Measurements from ENCODE around the gene NFYB.
"Not testable (repeated sequence)": the region's sequence is repeated elsewhere in the genome, so short reads cannot be mapped to it uniquely, and the experiment has no call there.

NFYB gene

GRCh38 chr12:104137902-104138796 lies at the start of gene NFYB:
Gene NFYB (minus strand): TSS chr12:104138210. CDS start chr12:104135453, 2,757 bp downstream.
- no peaks in the 10 kb centered on the region for H3K36me3 Mint-ChIP-seq

GRCh38 chr12:104187446-104188155 lies 49.6 kb upstream of the NFYB start:
- Mint-ChIP-seq H3K27ac (no peak overlapping the region), H3K36me3 (no peaks in the 10 kb centered on the region), H3K4me3 (no peak overlapping the region), H3K27me3 (no peaks in the 10 kb centered on the region), H3K4me1 (no peaks in the 10 kb centered on the region), H3K9me3 (peaks cover 8% of the 10 kb centered on the region)
- no peak for ATAC-seq

More at GRCh38 chr12:104137902-104138796, at the start of gene NFYB:
- Mint-ChIP-seq H3K27ac (peak within 1 kb of the TSS; percentile 63), H3K4me1 (peaks cover 13% of the 10 kb centered on the region), H3K27me3 (no peaks in the 10 kb centered on the region), H3K4me3 (peak within 1 kb of the TSS; percentile 85), H3K9me3 (no peaks in the 10 kb centered on the region)
- ATAC-seq = peak; percentile 99

- ATAC-seq = no peak
- no peaks in the 10 kb centered on the region for H3K36me3 Mint-ChIP-seq
- H3K27me3 Mint-ChIP-seq = peaks cover 4% of the 10 kb centered on the region
- no peak overlapping the region for H3K27ac Mint-ChIP-seq
- H3K9me3 Mint-ChIP-seq = peaks cover 8% of the 10 kb centered on the region
- no peaks in the 10 kb centered on the region for H3K4me1 Mint-ChIP-seq
- no peak overlapping the region for H3K4me3 Mint-ChIP-seq
These were observed 45.4 kb upstream of the NFYB start for GRCh38 chr12:104183443-104183842.

- H3K27ac Mint-ChIP-seq = no peak overlapping the region
- peaks cover 8% of the 10 kb centered on the region for H3K9me3 Mint-ChIP-seq
These were observed 44.8 kb upstream of the NFYB start for GRCh38 chr12:104182621-104183378.

DNA sequence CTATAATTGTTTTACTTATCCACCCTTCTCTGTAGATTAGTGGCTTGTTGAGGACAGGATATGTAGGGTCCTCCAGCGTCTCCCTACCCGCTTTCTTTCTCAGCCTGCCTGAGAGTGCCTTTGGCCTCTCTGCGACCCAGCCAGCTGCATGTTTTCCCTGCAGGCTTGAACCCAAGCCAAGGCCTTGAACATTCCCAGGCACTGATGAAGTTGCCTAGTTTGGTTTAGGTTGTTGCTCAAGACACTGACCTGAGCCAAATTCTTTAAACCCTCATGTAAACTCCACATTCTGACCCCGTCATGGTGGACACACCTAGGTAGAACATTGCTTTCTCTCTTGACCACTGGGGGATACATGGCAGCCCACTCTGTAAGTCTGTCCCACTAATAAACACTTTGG lies 44.1 kb upstream of the NFYB start:
- no peaks in the 10 kb centered on the region for H3K36me3 Mint-ChIP-seq
- H3K27me3 Mint-ChIP-seq = peaks cover 17% of the 10 kb centered on the region
- H3K4me3 Mint-ChIP-seq = no peak overlapping the region
- H3K4me1 Mint-ChIP-seq = no peaks in the 10 kb centered on the region
- no peak for ATAC-seq
- H3K9me3 Mint-ChIP-seq = peaks cover 8% of the 10 kb centered on the region
- H3K27ac Mint-ChIP-seq = no peak overlapping the region

More at GRCh38 chr12:104182621-104183378, 44.8 kb upstream of the NFYB start:
- Mint-ChIP-seq H3K4me1 (no peaks in the 10 kb centered on the region), H3K36me3 (no peaks in the 10 kb centered on the region), H3K4me3 (no peak overlapping the region), H3K27me3 (peaks cover 11% of the 10 kb centered on the region)
- no peak for ATAC-seq

- peaks cover 8% of the 10 kb centered on the region for H3K9me3 Mint-ChIP-seq
- ATAC-seq = no peak
- H3K4me3 Mint-ChIP-seq = no peak overlapping the region
- H3K4me1 Mint-ChIP-seq = no peaks in the 10 kb centered on the region
- no peak overlapping the region for H3K27ac Mint-ChIP-seq
- H3K36me3 Mint-ChIP-seq = no peaks in the 10 kb centered on the region
- peaks cover 17% of the 10 kb centered on the region for H3K27me3 Mint-ChIP-seq
These were observed 43.3 kb upstream of the NFYB start for GRCh38 chr12:104181313-104181712.

GRCh38 chr12:104180374-104180773 lies 42.4 kb upstream of the NFYB start:
- peaks cover 17% of the 10 kb centered on the region for H3K27me3 Mint-ChIP-seq
- ATAC-seq = no peak
- no peaks in the 10 kb centered on the region for H3K4me1 Mint-ChIP-seq
- no peaks in the 10 kb centered on the region for H3K36me3 Mint-ChIP-seq
- no peak overlapping the region for H3K27ac Mint-ChIP-seq
- peaks cover 8% of the 10 kb centered on the region for H3K9me3 Mint-ChIP-seq
- no peak overlapping the region for H3K4me3 Mint-ChIP-seq

DNA sequence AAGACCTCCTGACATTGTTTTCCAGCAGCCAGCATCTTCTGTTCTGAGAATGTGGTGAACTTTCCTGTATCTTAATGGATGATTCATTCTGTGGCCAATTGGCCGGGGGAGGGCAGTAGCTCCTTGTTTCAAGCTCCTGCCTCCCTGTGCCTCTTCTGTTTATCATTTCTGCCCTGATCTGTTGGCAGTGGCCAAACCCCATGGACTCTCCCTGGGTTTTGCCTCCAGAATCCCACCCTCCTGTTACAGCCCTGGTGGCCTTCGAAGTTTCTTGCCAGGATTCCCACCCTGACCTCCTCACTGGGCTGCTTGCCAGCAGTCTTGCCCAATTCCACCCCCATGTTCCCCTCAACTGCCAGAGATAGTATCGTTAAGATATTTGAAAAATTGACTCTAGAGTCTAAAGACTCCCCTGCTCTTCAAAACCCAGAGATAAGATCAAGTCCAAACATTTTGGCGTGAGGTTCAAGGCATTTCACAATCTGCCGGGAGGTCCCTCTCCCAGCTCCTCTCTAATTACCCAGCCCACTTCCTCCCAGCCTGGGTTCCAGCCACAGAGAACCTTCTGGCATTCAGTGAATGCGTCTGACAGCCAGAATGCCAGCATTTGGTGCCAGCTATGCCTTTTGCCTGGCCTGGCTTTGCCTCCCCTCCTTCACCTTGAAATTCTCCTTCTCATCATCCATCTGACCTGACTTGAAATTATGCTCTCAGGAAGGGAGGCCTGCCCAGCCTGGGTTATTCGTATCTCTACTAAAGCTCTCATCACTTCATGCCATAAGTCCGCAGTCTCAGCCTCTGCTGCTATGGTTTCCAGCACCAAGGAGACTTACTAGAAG lies 39.9 kb upstream of the NFYB start:
- no peak for ATAC-seq
- Mint-ChIP-seq H3K9me3 (no peaks in the 10 kb centered on the region), H3K27me3 (peaks cover 17% of the 10 kb centered on the region), H3K27ac (no peak overlapping the region), H3K4me3 (no peak overlapping the region), H3K36me3 (no peaks in the 10 kb centered on the region), H3K4me1 (no peaks in the 10 kb centered on the region)

DNA sequence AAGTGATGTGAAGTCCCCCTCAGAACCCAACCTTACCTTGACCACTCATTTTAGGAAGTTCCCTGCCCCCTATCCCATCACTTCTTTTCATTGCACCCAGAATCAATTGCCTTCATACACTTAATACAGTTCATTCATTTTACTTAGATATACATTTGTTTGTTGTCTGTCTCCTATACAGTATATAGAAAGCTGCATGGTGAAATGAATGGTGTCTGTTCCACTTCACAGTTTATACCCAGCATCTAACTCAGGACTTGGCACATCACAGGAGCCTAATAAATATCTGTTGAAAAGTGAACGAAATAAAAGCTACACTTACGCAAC lies 39.3 kb upstream of the NFYB start:
- ATAC-seq = no peak
- H3K27ac Mint-ChIP-seq = no peak overlapping the region

GRCh38 chr12:104175726-104176247 lies 37.8 kb upstream of the NFYB start:
- Mint-ChIP-seq H3K27ac (no peak overlapping the region), H3K9me3 (no peaks in the 10 kb centered on the region), H3K36me3 (no peaks in the 10 kb centered on the region), H3K27me3 (peaks cover 17% of the 10 kb centered on the region), H3K4me1 (no peaks in the 10 kb centered on the region), H3K4me3 (no peak overlapping the region)
- peak; percentile 63 for ATAC-seq

More for the DNA sequence above, 39.3 kb upstream of the NFYB start:
- H3K4me3 Mint-ChIP-seq = no peak overlapping the region
- no peaks in the 10 kb centered on the region for H3K4me1 Mint-ChIP-seq
- H3K36me3 Mint-ChIP-seq = no peaks in the 10 kb centered on the region
- peaks cover 17% of the 10 kb centered on the region for H3K27me3 Mint-ChIP-seq
- no peaks in the 10 kb centered on the region for H3K9me3 Mint-ChIP-seq

DNA sequence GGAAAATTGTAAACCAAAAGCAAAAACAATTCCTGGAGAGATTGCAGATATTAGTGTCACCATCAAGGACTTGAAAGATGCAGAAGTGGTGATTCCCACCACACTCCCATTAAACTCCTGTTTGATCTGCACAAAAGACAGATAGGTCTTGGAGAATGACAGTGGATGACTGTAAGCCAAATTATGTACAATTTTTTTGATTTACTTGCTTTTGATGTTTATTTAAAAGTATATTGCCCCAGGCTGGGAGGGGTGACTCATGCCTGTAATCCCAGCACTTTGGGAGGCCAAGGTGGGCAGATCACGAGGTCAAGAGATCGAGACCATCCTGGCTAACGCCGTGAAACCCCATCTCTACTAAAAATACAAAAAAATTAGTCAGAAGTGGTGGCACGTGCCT lies 35.8 kb upstream of the NFYB start:
- not testable (repeated sequence) for H3K4me1 Mint-ChIP-seq, H3K9me3 Mint-ChIP-seq, H3K27ac Mint-ChIP-seq, ATAC-seq, H3K36me3 Mint-ChIP-seq, H3K4me3 Mint-ChIP-seq
- H3K27me3 Mint-ChIP-seq = peaks cover 16% of the 10 kb centered on the region

GRCh38 chr12:104172570-104172947 lies 34.5 kb upstream of the NFYB start:
- Mint-ChIP-seq H3K4me3 (no peak overlapping the region), H3K36me3 (no peaks in the 10 kb centered on the region), H3K4me1 (no peaks in the 10 kb centered on the region), H3K27ac (no peak overlapping the region), H3K9me3 (no peaks in the 10 kb centered on the region), H3K27me3 (peaks cover 4% of the 10 kb centered on the region)
- ATAC-seq = no peak

DNA sequence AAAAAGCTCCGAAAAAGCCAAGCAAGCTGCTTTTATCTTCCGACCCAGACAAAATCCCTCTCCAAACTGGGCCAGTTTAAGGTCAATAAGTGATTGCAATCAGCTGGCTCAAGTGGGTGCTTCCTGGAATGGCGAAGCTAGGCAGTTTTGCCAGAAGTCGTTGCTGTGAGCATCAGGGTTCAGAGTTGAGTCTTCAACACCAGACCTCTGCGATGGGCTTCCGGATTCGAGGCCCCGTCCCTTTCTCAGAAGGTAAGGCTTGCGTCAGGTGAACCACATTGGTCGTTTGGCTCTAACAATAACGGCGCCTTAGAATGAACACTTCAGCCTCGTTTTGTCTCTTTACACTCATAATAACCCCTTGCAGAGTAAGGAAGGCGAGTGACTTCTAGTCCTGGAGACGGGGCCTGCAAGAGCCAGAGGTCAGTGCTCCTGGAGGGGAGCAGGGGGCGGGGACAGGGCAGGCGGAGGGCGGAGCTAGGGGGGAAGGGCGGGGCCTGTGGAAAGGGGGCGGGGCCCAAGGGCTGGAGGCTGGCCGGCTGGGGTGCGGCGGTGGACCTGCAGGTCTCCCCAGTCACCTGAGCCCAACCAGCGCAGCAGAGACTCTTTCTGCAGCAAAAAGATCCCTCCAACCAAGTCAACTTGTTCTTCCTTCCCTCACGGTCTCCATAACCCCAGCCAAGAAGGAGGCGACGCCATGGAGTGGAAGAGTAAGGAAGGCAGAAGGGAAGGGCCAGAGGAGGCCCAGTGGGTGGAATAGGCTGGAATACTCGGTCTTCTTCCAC lies 34.0 kb upstream of the NFYB start:
- no peak for ATAC-seq
- no peak overlapping the region for H3K27ac Mint-ChIP-seq
- H3K36me3 Mint-ChIP-seq = no peaks in the 10 kb centered on the region

DNA sequence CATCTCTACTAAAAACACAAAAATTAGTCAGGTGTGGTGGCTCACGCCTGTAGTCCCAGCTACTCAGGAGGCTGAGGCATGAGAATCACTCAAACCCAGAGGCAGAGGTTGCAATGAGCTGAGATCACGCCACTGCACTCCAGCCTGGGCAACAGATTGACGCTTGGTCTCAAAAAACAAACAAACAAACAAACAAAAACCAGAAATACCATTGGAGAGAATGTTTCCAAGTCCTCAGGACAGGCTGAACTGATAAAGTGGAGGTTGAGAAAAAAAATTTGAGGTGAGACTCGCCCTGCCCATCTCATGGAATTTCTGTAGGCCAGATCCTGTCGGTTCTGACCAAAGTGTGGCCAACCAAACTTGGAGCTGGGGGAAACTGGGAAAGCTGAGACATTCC lies 30.6 kb upstream of the NFYB start:
- no peak for ATAC-seq
- Mint-ChIP-seq H3K27ac (no peak overlapping the region), H3K4me1 (no peaks in the 10 kb centered on the region), H3K27me3 (no peaks in the 10 kb centered on the region), H3K4me3 (no peak overlapping the region), H3K9me3 (no peaks in the 10 kb centered on the region), H3K36me3 (no peaks in the 10 kb centered on the region)

More for the DNA sequence above, 34.0 kb upstream of the NFYB start:
- Mint-ChIP-seq H3K27me3 (no peaks in the 10 kb centered on the region), H3K4me3 (no peak overlapping the region), H3K4me1 (no peaks in the 10 kb centered on the region), H3K9me3 (no peaks in the 10 kb centered on the region)

Measured in stimulated activated memory B cell treated with anti-CD40 and anti-IgM and Interleukin-4, amounts not matched to agents 10 μg/mL and 1 μg/mL and 100 μg/mL, for 72 hours (primary cell).